H9 (cell line): ENCODE measurements around the gene RAB30. TPM values are rescaled to one million over a fixed set of nuclear protein-coding genes. Genes with fewer than 3 reads are reported as not detected.
"Not testable (repeated sequence)": the region's sequence is repeated elsewhere in the genome, so short reads cannot be mapped to it uniquely, and the experiment has no call there.

Source experiments
- DNase-seq: peaks from one replicate; pipeline ENCODE4 v3.0.0-alpha.2; 2017
- H2AFZ ChIP-seq: one replicate; pipeline ENCODE4 v1.6.1; 2013; ENCODE audit warnings: mild to moderate bottlenecking, low read length, control low read depth, moderate library complexity
- H2AK5ac ChIP-seq: 2 replicates; pipeline ENCODE4 v1.6.1; 2013; ENCODE audit warnings: low read length, control low read depth, mixed read lengths; ENCODE audit not compliant: insufficient read length
- H2BK120ac ChIP-seq: one replicate; pipeline ENCODE4 v1.6.1; 2013; ENCODE audit warnings: low read depth, mild to moderate bottlenecking, low read length, control low read depth, inconsistent platforms; ENCODE audit not compliant: poor library complexity, severe bottlenecking
- H2BK12ac ChIP-seq: 2 replicates; pipeline ENCODE4 v1.6.1; 2013; ENCODE audit warnings: low read length, control low read depth, mixed read lengths, low read depth; ENCODE audit not compliant: insufficient read length
- H2BK15ac ChIP-seq: 2 replicates; pipeline ENCODE4 v1.6.1; 2013; ENCODE audit warnings: low read depth, low read length, control low read depth
- H2BK20ac ChIP-seq: one replicate; pipeline ENCODE4 v1.6.1; 2013; ENCODE audit warnings: low read depth, mild to moderate bottlenecking, low read length, control low read depth, inconsistent platforms; ENCODE audit not compliant: poor library complexity, severe bottlenecking
- H2BK5ac ChIP-seq: 2 replicates; pipeline ENCODE4 v1.6.1; 2013; ENCODE audit warnings: low read length, control low read depth, mixed read lengths; ENCODE audit not compliant: insufficient read length
- H3K14ac ChIP-seq: 2 replicates; pipeline ENCODE4 v1.6.1; 2013; ENCODE audit warnings: low read length, control low read depth; ENCODE audit not compliant: insufficient read depth
- H3K18ac ChIP-seq: 2 replicates; pipeline ENCODE4 v1.6.1; 2013; ENCODE audit warnings: low read depth, mild to moderate bottlenecking, mixed read lengths, low read length, control low read depth; ENCODE audit not compliant: insufficient read length
- H3K23ac ChIP-seq: 2 replicates; pipeline ENCODE4 v1.6.1; 2013; ENCODE audit warnings: low read length, control low read depth, mixed read lengths, low read depth; ENCODE audit not compliant: insufficient read length
- H3K23me2 ChIP-seq: 2 replicates; pipeline ENCODE4 v1.6.1; 2013; ENCODE audit warnings: low read depth, mild to moderate bottlenecking, mixed read lengths, low read length, control low read depth; ENCODE audit not compliant: insufficient read length, poor library complexity, severe bottlenecking
- H3K27ac ChIP-seq: 2 replicates; pipeline ENCODE4 v1.5.1; 2013; ENCODE audit warnings: low read length, control low read depth, mixed read lengths, low read depth; ENCODE audit not compliant: insufficient read length
- H3K27me3 ChIP-seq: 2 replicates; pipeline ENCODE4 v1.6.1; 2013; ENCODE audit warnings: low read length, control low read depth, inconsistent platforms; ENCODE audit not compliant: insufficient read depth
- H3K4ac ChIP-seq: 2 replicates; pipeline ENCODE4 v1.6.1; 2013; ENCODE audit warnings: low read depth, mild to moderate bottlenecking, control low read depth, inconsistent platforms, low read length, moderate library complexity
- H3K4me1 ChIP-seq: 2 replicates; pipeline ENCODE4 v1.6.1; 2013; ENCODE audit warnings: low read length, control low read depth, inconsistent platforms; ENCODE audit not compliant: insufficient read depth
- H3K4me2 ChIP-seq: 2 replicates; pipeline ENCODE4 v1.6.1; 2013; ENCODE audit warnings: low read length, control low read depth, mixed read lengths; ENCODE audit not compliant: insufficient read length, insufficient read depth
- H3K56ac ChIP-seq: 2 replicates; pipeline ENCODE4 v1.6.1; 2013; ENCODE audit warnings: low read depth, mild to moderate bottlenecking, mixed read lengths, low read length, control low read depth; ENCODE audit not compliant: insufficient read length
- H3K79me1 ChIP-seq: 2 replicates; pipeline ENCODE4 v1.6.1; 2013; ENCODE audit warnings: low read depth, mild to moderate bottlenecking, moderate library complexity, low read length, control low read depth, inconsistent platforms; ENCODE audit not compliant: insufficient read depth, poor library complexity, severe bottlenecking
- H3K79me2 ChIP-seq: 2 replicates; pipeline ENCODE4 v1.6.1; 2013; ENCODE audit warnings: low read length, control low read depth, inconsistent platforms; ENCODE audit not compliant: insufficient read depth
- H3K9ac ChIP-seq: 2 replicates; pipeline ENCODE4 v1.6.1; 2013; ENCODE audit warnings: low read length, control low read depth, mixed read lengths; ENCODE audit not compliant: insufficient read length; ENCODE audit errors: extremely low read depth
- H3K9me3 ChIP-seq: one replicate; pipeline ENCODE4 v1.6.1; 2013; ENCODE audit warnings: low read depth, low read length, inconsistent platforms; ENCODE audit not compliant: control insufficient read depth
- H3T11ph ChIP-seq: one replicate; pipeline ENCODE4 v1.6.1; 2013; ENCODE audit warnings: mild to moderate bottlenecking, low read length, control low read depth, inconsistent platforms
- H4K20me1 ChIP-seq: one replicate; pipeline ENCODE4 v1.6.1; 2013; ENCODE audit not compliant: control insufficient read depth, insufficient read length, insufficient read depth
- H4K5ac ChIP-seq: 2 replicates; pipeline ENCODE4 v1.6.1; 2013; ENCODE audit warnings: low read depth, mild to moderate bottlenecking, mixed read lengths, low read length, control low read depth; ENCODE audit not compliant: insufficient read length
- H4K8ac ChIP-seq: replicated peaks from 2 replicates; pipeline ENCODE4 v1.6.1; 2013; ENCODE audit warnings: low read length, control low read depth, mixed read lengths, low read depth; ENCODE audit not compliant: insufficient read length
- H4K91ac ChIP-seq: 2 replicates; pipeline ENCODE4 v1.6.1; 2013; ENCODE audit warnings: low read depth, mild to moderate bottlenecking, moderate library complexity, mixed read lengths, low read length, control low read depth; ENCODE audit not compliant: insufficient read length
- H3K27ac Mint-ChIP-seq, 3 experiments: 2 replicates in 2 of 3; 3 replicates in 1 of 3; pipeline ENCODE4 v1.8.0; 2020 to 2021; ENCODE audit warnings: mixed read lengths in 3 of 3, mild to moderate bottlenecking in 1 of 3, moderate library complexity in 1 of 3
- H3K27me3 Mint-ChIP-seq: 2 replicates; pipeline ENCODE4 v1.8.0; 2021; ENCODE audit warnings: low read depth, mild to moderate bottlenecking, moderate library complexity, mixed read lengths
- H3K36me3 Mint-ChIP-seq, 3 experiments: 2 replicates in 2 of 3; 3 replicates in 1 of 3; pipeline ENCODE4 v1.8.0; 2020 to 2021; ENCODE audit warnings: low read depth in 3 of 3, mixed read lengths in 3 of 3; ENCODE audit not compliant: insufficient read depth in 1 of 3
- H3K4me1 Mint-ChIP-seq, 2 experiments: 2 replicates each; pipeline ENCODE4 v1.8.0; 2020; ENCODE audit warnings: mixed read lengths in 2 of 2
- H3K4me3 Mint-ChIP-seq, 2 experiments: 2 replicates in 1 of 2; 3 replicates in 1 of 2; pipeline ENCODE4 v1.8.0; 2020 to 2021; ENCODE audit warnings: mild to moderate bottlenecking in 2 of 2, mixed read lengths in 2 of 2, moderate library complexity in 1 of 2
- H3K9me3 Mint-ChIP-seq, 2 experiments: 2 replicates in 1 of 2; 3 replicates in 1 of 2; pipeline ENCODE4 v1.8.0; 2020; ENCODE audit warnings: mild to moderate bottlenecking in 2 of 2, mixed read lengths in 2 of 2, moderate library complexity in 1 of 2
- WGBS: extraction: QIAGEN DNeasy Blood & Tissue Kit; methylation state at CpG from one replicate; pipeline ENCODE4 v1.1.7; 2013; ENCODE audit warnings: missing lambda C conversion rate, low lambda C conversion rate, mixed read lengths; ENCODE audit not compliant: insufficient read length; ENCODE audit errors: extremely low coverage; 5-methylcytosine and 5-hydroxymethylcytosine counted together
- total RNA-seq: library from RNA; stranded (reverse); gene quantifications from 2 replicates; pipeline ENCODE4 v1.2.1, GENCODE V29; 2021
- TF ChIP-seq, protein P1 (sequence below): fragments of 200-600 bp; sonication (generic); conservative IDR thresholded peaks from 3 replicates; pipeline ENCODE4 v1.8.0; 2021; ENCODE audit warnings: antibody characterized with exemption, mild to moderate bottlenecking

Gene RAB30
- total RNA-seq, 1 experiment from 2014 or later: 4.8 TPM

GRCh38 chr11:82972103-82972502 lies 99.6 kb downstream of the RAB30 start:
- H3K36me3 Mint-ChIP-seq: no peaks in the 10 kb centered on the region

DNA sequence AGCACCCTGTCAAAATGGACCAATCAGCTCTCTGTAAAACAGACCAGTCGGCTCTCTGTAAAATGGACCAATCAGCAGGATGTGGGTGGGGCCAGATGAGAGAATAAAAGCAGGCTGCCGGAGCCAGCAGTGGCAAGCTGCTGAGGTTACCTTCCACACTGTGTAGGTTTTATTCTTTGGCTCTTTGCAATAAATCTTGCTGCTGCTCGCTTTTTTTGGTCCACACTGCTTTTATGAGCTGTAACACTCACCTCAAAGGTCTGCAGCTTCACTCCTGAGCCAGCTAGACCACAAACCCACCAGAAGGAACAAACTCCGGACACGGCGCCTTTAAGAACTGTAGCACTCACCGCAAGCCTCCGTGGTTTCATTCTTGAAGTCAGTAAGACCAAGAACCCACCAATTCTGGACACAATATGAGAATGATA lies 100.2 kb downstream of the RAB30 start:
- H4K5ac ChIP-seq, H2AK5ac ChIP-seq, H3K9me3 ChIP-seq, H4K8ac ChIP-seq, H3K4ac ChIP-seq, H3K4me2 ChIP-seq, H3K27me3 ChIP-seq, H2BK120ac ChIP-seq, H2BK20ac ChIP-seq, DNase-seq, H3K56ac ChIP-seq, H3K36me3 Mint-ChIP-seq, H3K4me1 ChIP-seq, H2BK15ac ChIP-seq, H3K79me2 ChIP-seq, H4K91ac ChIP-seq, H3K9me3 Mint-ChIP-seq, H3K79me1 ChIP-seq, H3K18ac ChIP-seq, H2BK12ac ChIP-seq, H3T11ph ChIP-seq, H3K23me2 ChIP-seq, H3K9ac ChIP-seq, H3K27ac ChIP-seq, H3K14ac ChIP-seq, H3K4me3 Mint-ChIP-seq, H3K27me3 Mint-ChIP-seq, H2AFZ ChIP-seq, H3K4me1 Mint-ChIP-seq, H4K20me1 ChIP-seq, H2BK5ac ChIP-seq, H3K27ac Mint-ChIP-seq, H3K23ac ChIP-seq: not testable (repeated sequence)
- no CpG with 5 or more reads among the region's 8 CpGs for WGBS

More at GRCh38 chr11:82972103-82972502, 99.6 kb downstream of the RAB30 start:
- no peak overlapping the region for H4K5ac ChIP-seq
- no peaks in the 10 kb centered on the region for H3K79me1 ChIP-seq
- no peak overlapping the region for H3K56ac ChIP-seq
- no peak overlapping the region for H4K8ac ChIP-seq
- no peak overlapping the region for H3T11ph ChIP-seq
- H3K9ac ChIP-seq: no peak overlapping the region
- H2BK15ac ChIP-seq: no peak overlapping the region
- H2BK5ac ChIP-seq: no peak overlapping the region
- no peak overlapping the region for H2BK12ac ChIP-seq
- no peak overlapping the region for H3K18ac ChIP-seq
- Mint-ChIP-seq H3K9me3 (no peaks in the 10 kb centered on the region; a peak in 1 of 5 replicates), H3K4me3 (no peak overlapping the region), H3K27me3 (no peaks in the 10 kb centered on the region), H3K27ac (no peak overlapping the region), H3K4me1 (no peaks in the 10 kb centered on the region)
- no peak overlapping the region for H2AK5ac ChIP-seq
- H3K14ac ChIP-seq: no peak overlapping the region
- WGBS: no CpG with 5 or more reads among the region's 1 CpG
- no peak for DNase-seq
- no peak overlapping the region for H2BK120ac ChIP-seq
- H3K27ac ChIP-seq: no peak overlapping the region
- no peaks in the 10 kb centered on the region for H3K23me2 ChIP-seq
- no peaks in the 10 kb centered on the region for H3K27me3 ChIP-seq
- no peak overlapping the region for H2AFZ ChIP-seq
- H3K4me2 ChIP-seq: no peak overlapping the region
- no peaks in the 10 kb centered on the region for H3K4me1 ChIP-seq
- H2BK20ac ChIP-seq: no peak overlapping the region
- no peak overlapping the region for H4K91ac ChIP-seq
- TF ChIP-seq, protein P1, sequence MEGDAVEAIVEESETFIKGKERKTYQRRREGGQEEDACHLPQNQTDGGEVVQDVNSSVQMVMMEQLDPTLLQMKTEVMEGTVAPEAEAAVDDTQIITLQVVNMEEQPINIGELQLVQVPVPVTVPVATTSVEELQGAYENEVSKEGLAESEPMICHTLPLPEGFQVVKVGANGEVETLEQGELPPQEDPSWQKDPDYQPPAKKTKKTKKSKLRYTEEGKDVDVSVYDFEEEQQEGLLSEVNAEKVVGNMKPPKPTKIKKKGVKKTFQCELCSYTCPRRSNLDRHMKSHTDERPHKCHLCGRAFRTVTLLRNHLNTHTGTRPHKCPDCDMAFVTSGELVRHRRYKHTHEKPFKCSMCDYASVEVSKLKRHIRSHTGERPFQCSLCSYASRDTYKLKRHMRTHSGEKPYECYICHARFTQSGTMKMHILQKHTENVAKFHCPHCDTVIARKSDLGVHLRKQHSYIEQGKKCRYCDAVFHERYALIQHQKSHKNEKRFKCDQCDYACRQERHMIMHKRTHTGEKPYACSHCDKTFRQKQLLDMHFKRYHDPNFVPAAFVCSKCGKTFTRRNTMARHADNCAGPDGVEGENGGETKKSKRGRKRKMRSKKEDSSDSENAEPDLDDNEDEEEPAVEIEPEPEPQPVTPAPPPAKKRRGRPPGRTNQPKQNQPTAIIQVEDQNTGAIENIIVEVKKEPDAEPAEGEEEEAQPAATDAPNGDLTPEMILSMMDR: no peak
- no peak overlapping the region for H3K4ac ChIP-seq
- no peaks in the 10 kb centered on the region for H3K9me3 ChIP-seq
- no peak overlapping the region for H3K23ac ChIP-seq
- H4K20me1 ChIP-seq: no peaks in the 10 kb centered on the region
- H3K79me2 ChIP-seq: no peaks in the 10 kb centered on the region
